ENCODE measurements around the gene MORC3.
"Not testable (repeated sequence)": the region's sequence is repeated elsewhere in the genome, so short reads cannot be mapped to it uniquely, and the experiment has no call there.

The MORC3 gene

GRCh38 chr21:36386031-36386642, 66.1 kb downstream of the MORC3 start:
- no peak for DNase-seq

GRCh38 chr21:36388096-36388495, 68.1 kb downstream of the MORC3 start:
- DNase-seq = no peak

- no peak for DNase-seq
Measured at GRCh38 chr21:36388835-36389234, 68.8 kb downstream of the MORC3 start.

GRCh38 chr21:36391649-36392048, 71.7 kb downstream of the MORC3 start:
- not testable (repeated sequence) for DNase-seq

GRCh38 chr21:36395353-36396111, 75.5 kb downstream of the MORC3 start:
- DNase-seq = no peak

GRCh38 chr21:36396325-36396724, 76.3 kb downstream of the MORC3 start:
- DNase-seq = no peak

GRCh38 chr21:36396971-36397370, 77.0 kb downstream of the MORC3 start:
- DNase-seq = no peak

GRCh38 chr21:36397606-36398005, 77.6 kb downstream of the MORC3 start:
- DNase-seq = no peak

GRCh38 chr21:36399736-36400135, 79.7 kb downstream of the MORC3 start:
- not testable (repeated sequence) for DNase-seq

- no peak for DNase-seq
Measured at GRCh38 chr21:36400719-36401118, 80.7 kb downstream of the MORC3 start.

GRCh38 chr21:36402339-36402738, 82.3 kb downstream of the MORC3 start:
- no peak for DNase-seq

GRCh38 chr21:36403713-36404112, 83.7 kb downstream of the MORC3 start:
- no peak for DNase-seq

GRCh38 chr21:36408568-36408967, 88.6 kb downstream of the MORC3 start:
- no peak for DNase-seq

- no peak for DNase-seq
Measured at GRCh38 chr21:36411301-36411700, 91.3 kb downstream of the MORC3 start.

GRCh38 chr21:36412916-36413315, 92.9 kb downstream of the MORC3 start:
- DNase-seq = no peak

- DNase-seq = no peak
Measured at GRCh38 chr21:36415375-36415774, 95.4 kb downstream of the MORC3 start.

- no peak for DNase-seq
Measured at GRCh38 chr21:36419241-36419640, 99.2 kb downstream of the MORC3 start.

- DNase-seq = peak; percentile 19
Measured at GRCh38 chr21:36419996-36420395, 100.0 kb downstream of the MORC3 start.

- no peak for DNase-seq
Measured at GRCh38 chr21:36420571-36421339, 100.8 kb downstream of the MORC3 start.

GRCh38 chr21:36422279-36423098, 102.5 kb downstream of the MORC3 start:
- peak; percentile 8 for DNase-seq

- DNase-seq = no peak
Measured at GRCh38 chr21:36423771-36424433, 103.9 kb downstream of the MORC3 start.

- no peak for DNase-seq
Measured at GRCh38 chr21:36424592-36424991, 104.6 kb downstream of the MORC3 start.

All from stimulated activated CD4-positive, alpha-beta T cell treated with anti-CD3 and anti-CD28 coated beads, Interleukin-12 subunit alpha, Interleukin-12 subunit beta, amount 100 ng/mL, for 4 hours (primary cell).